H9 (cell line): Measurements from ENCODE around the gene WARS2. TPM values are rescaled to one million over a fixed set of nuclear protein-coding genes. Genes with fewer than 3 reads are reported as not detected.

ENCODE experiments used
- DNase-seq: peaks from one replicate; pipeline ENCODE4 v3.0.0-alpha.2; 2017
- H2AFZ ChIP-seq: one replicate; pipeline ENCODE4 v1.6.1; 2013; ENCODE audit warnings: mild to moderate bottlenecking, low read length, control low read depth, moderate library complexity
- H2AK5ac ChIP-seq: 2 replicates; pipeline ENCODE4 v1.6.1; 2013; ENCODE audit warnings: low read length, control low read depth, mixed read lengths; ENCODE audit not compliant: insufficient read length
- H2BK120ac ChIP-seq: one replicate; pipeline ENCODE4 v1.6.1; 2013; ENCODE audit warnings: low read depth, mild to moderate bottlenecking, low read length, control low read depth, inconsistent platforms; ENCODE audit not compliant: poor library complexity, severe bottlenecking
- H2BK12ac ChIP-seq: 2 replicates; pipeline ENCODE4 v1.6.1; 2013; ENCODE audit warnings: low read length, control low read depth, mixed read lengths, low read depth; ENCODE audit not compliant: insufficient read length
- H2BK15ac ChIP-seq: 2 replicates; pipeline ENCODE4 v1.6.1; 2013; ENCODE audit warnings: low read depth, low read length, control low read depth
- H2BK20ac ChIP-seq: one replicate; pipeline ENCODE4 v1.6.1; 2013; ENCODE audit warnings: low read depth, mild to moderate bottlenecking, low read length, control low read depth, inconsistent platforms; ENCODE audit not compliant: poor library complexity, severe bottlenecking
- H2BK5ac ChIP-seq: 2 replicates; pipeline ENCODE4 v1.6.1; 2013; ENCODE audit warnings: low read length, control low read depth, mixed read lengths; ENCODE audit not compliant: insufficient read length
- H3K14ac ChIP-seq: 2 replicates; pipeline ENCODE4 v1.6.1; 2013; ENCODE audit warnings: low read length, control low read depth; ENCODE audit not compliant: insufficient read depth
- H3K18ac ChIP-seq: 2 replicates; pipeline ENCODE4 v1.6.1; 2013; ENCODE audit warnings: low read depth, mild to moderate bottlenecking, mixed read lengths, low read length, control low read depth; ENCODE audit not compliant: insufficient read length
- H3K23ac ChIP-seq: 2 replicates; pipeline ENCODE4 v1.6.1; 2013; ENCODE audit warnings: low read length, control low read depth, mixed read lengths, low read depth; ENCODE audit not compliant: insufficient read length
- H3K23me2 ChIP-seq: 2 replicates; pipeline ENCODE4 v1.6.1; 2013; ENCODE audit warnings: low read depth, mild to moderate bottlenecking, mixed read lengths, low read length, control low read depth; ENCODE audit not compliant: insufficient read length, poor library complexity, severe bottlenecking
- H3K27ac ChIP-seq: 2 replicates; pipeline ENCODE4 v1.5.1; 2013; ENCODE audit warnings: low read length, control low read depth, mixed read lengths, low read depth; ENCODE audit not compliant: insufficient read length
- H3K27me3 ChIP-seq: 2 replicates; pipeline ENCODE4 v1.6.1; 2013; ENCODE audit warnings: low read length, control low read depth, inconsistent platforms; ENCODE audit not compliant: insufficient read depth
- H3K4ac ChIP-seq: 2 replicates; pipeline ENCODE4 v1.6.1; 2013; ENCODE audit warnings: low read depth, mild to moderate bottlenecking, control low read depth, inconsistent platforms, low read length, moderate library complexity
- H3K4me1 ChIP-seq: 2 replicates; pipeline ENCODE4 v1.6.1; 2013; ENCODE audit warnings: low read length, control low read depth, inconsistent platforms; ENCODE audit not compliant: insufficient read depth
- H3K4me2 ChIP-seq: 2 replicates; pipeline ENCODE4 v1.6.1; 2013; ENCODE audit warnings: low read length, control low read depth, mixed read lengths; ENCODE audit not compliant: insufficient read length, insufficient read depth
- H3K56ac ChIP-seq: 2 replicates; pipeline ENCODE4 v1.6.1; 2013; ENCODE audit warnings: low read depth, mild to moderate bottlenecking, mixed read lengths, low read length, control low read depth; ENCODE audit not compliant: insufficient read length
- H3K79me1 ChIP-seq: 2 replicates; pipeline ENCODE4 v1.6.1; 2013; ENCODE audit warnings: low read depth, mild to moderate bottlenecking, moderate library complexity, low read length, control low read depth, inconsistent platforms; ENCODE audit not compliant: insufficient read depth, poor library complexity, severe bottlenecking
- H3K79me2 ChIP-seq: 2 replicates; pipeline ENCODE4 v1.6.1; 2013; ENCODE audit warnings: low read length, control low read depth, inconsistent platforms; ENCODE audit not compliant: insufficient read depth
- H3K9ac ChIP-seq: 2 replicates; pipeline ENCODE4 v1.6.1; 2013; ENCODE audit warnings: low read length, control low read depth, mixed read lengths; ENCODE audit not compliant: insufficient read length; ENCODE audit errors: extremely low read depth
- H3K9me3 ChIP-seq: one replicate; pipeline ENCODE4 v1.6.1; 2013; ENCODE audit warnings: low read depth, low read length, inconsistent platforms; ENCODE audit not compliant: control insufficient read depth
- H3T11ph ChIP-seq: one replicate; pipeline ENCODE4 v1.6.1; 2013; ENCODE audit warnings: mild to moderate bottlenecking, low read length, control low read depth, inconsistent platforms
- H4K20me1 ChIP-seq: one replicate; pipeline ENCODE4 v1.6.1; 2013; ENCODE audit not compliant: control insufficient read depth, insufficient read length, insufficient read depth
- H4K5ac ChIP-seq: 2 replicates; pipeline ENCODE4 v1.6.1; 2013; ENCODE audit warnings: low read depth, mild to moderate bottlenecking, mixed read lengths, low read length, control low read depth; ENCODE audit not compliant: insufficient read length
- H4K8ac ChIP-seq: replicated peaks from 2 replicates; pipeline ENCODE4 v1.6.1; 2013; ENCODE audit warnings: low read length, control low read depth, mixed read lengths, low read depth; ENCODE audit not compliant: insufficient read length
- H4K91ac ChIP-seq: 2 replicates; pipeline ENCODE4 v1.6.1; 2013; ENCODE audit warnings: low read depth, mild to moderate bottlenecking, moderate library complexity, mixed read lengths, low read length, control low read depth; ENCODE audit not compliant: insufficient read length
- H3K27ac Mint-ChIP-seq, 3 experiments: 2 replicates in 2 of 3; 3 replicates in 1 of 3; pipeline ENCODE4 v1.8.0; 2020 to 2021; ENCODE audit warnings: mixed read lengths in 3 of 3, mild to moderate bottlenecking in 1 of 3, moderate library complexity in 1 of 3
- H3K27me3 Mint-ChIP-seq: 2 replicates; pipeline ENCODE4 v1.8.0; 2021; ENCODE audit warnings: low read depth, mild to moderate bottlenecking, moderate library complexity, mixed read lengths
- H3K36me3 Mint-ChIP-seq, 3 experiments: 2 replicates in 2 of 3; 3 replicates in 1 of 3; pipeline ENCODE4 v1.8.0; 2020 to 2021; ENCODE audit warnings: low read depth in 3 of 3, mixed read lengths in 3 of 3; ENCODE audit not compliant: insufficient read depth in 1 of 3
- H3K4me1 Mint-ChIP-seq, 2 experiments: 2 replicates each; pipeline ENCODE4 v1.8.0; 2020; ENCODE audit warnings: mixed read lengths in 2 of 2
- H3K4me3 Mint-ChIP-seq, 2 experiments: 2 replicates in 1 of 2; 3 replicates in 1 of 2; pipeline ENCODE4 v1.8.0; 2020 to 2021; ENCODE audit warnings: mild to moderate bottlenecking in 2 of 2, mixed read lengths in 2 of 2, moderate library complexity in 1 of 2
- H3K9me3 Mint-ChIP-seq, 2 experiments: 2 replicates in 1 of 2; 3 replicates in 1 of 2; pipeline ENCODE4 v1.8.0; 2020; ENCODE audit warnings: mild to moderate bottlenecking in 2 of 2, mixed read lengths in 2 of 2, moderate library complexity in 1 of 2
- CTCF ChIP-seq: fragments of 200-600 bp; sonication (generic); conservative IDR thresholded peaks from 3 replicates; pipeline ENCODE4 v1.8.0; 2021; ENCODE audit warnings: antibody characterized with exemption, mild to moderate bottlenecking
- WGBS: extraction: QIAGEN DNeasy Blood & Tissue Kit; methylation state at CpG from one replicate; pipeline ENCODE4 v1.1.7; 2013; ENCODE audit warnings: missing lambda C conversion rate, low lambda C conversion rate, mixed read lengths; ENCODE audit not compliant: insufficient read length; ENCODE audit errors: extremely low coverage; 5-methylcytosine and 5-hydroxymethylcytosine counted together
- total RNA-seq: library from RNA; stranded (reverse); gene quantifications from 2 replicates; pipeline ENCODE4 v1.2.1, GENCODE V29; 2021

Gene WARS2
- total RNA-seq, 1 experiment from 2014 or later: 9.7 TPM

- no peaks in the 10 kb centered on the region for H3K9me3 ChIP-seq
- H2BK15ac ChIP-seq: no peak overlapping the region
- H3K79me2 ChIP-seq: no peaks in the 10 kb centered on the region
- H3K23me2 ChIP-seq: no peaks in the 10 kb centered on the region
- H4K8ac ChIP-seq: no peak overlapping the region
- no peak for TF ChIP-seq CTCF
- no peaks in the 10 kb centered on the region for H3K27me3 ChIP-seq
- H2AFZ ChIP-seq: no peak overlapping the region
- no peak overlapping the region for H3K4me2 ChIP-seq
- no peak overlapping the region for H3K18ac ChIP-seq
- H3K4me1 Mint-ChIP-seq: 0 out of 4 replicates have a peak, but pooled peaks cover 0 to 2% of the 10 kb centered on the region in 2 experiments
- H2BK12ac ChIP-seq: no peak overlapping the region
- H3K9ac ChIP-seq: no peak overlapping the region
- no peak overlapping the region for H4K91ac ChIP-seq
- H2BK120ac ChIP-seq: no peak overlapping the region
- H4K20me1 ChIP-seq: no peaks in the 10 kb centered on the region
- H3K23ac ChIP-seq: no peak overlapping the region
- H2BK5ac ChIP-seq: no peak overlapping the region
- H3K79me1 ChIP-seq: no peaks in the 10 kb centered on the region
- H3K36me3 Mint-ChIP-seq: no peaks in the 10 kb centered on the region; a peak in 2 of 7 replicates
- no peak for DNase-seq
- no peak overlapping the region for H3K4me3 Mint-ChIP-seq
- H3K4me1 ChIP-seq: no peaks in the 10 kb centered on the region
- H3K4ac ChIP-seq: no peak overlapping the region
- H4K5ac ChIP-seq: no peak overlapping the region
- H3K27me3 Mint-ChIP-seq: no peaks in the 10 kb centered on the region
- peak overlapping the region in 1 of 3 experiments; percentile 32; a peak in 1 of 7 replicates for H3K27ac Mint-ChIP-seq
- no peak overlapping the region for H3T11ph ChIP-seq
- H3K14ac ChIP-seq: no peak overlapping the region
- H2AK5ac ChIP-seq: no peak overlapping the region
- H3K27ac ChIP-seq: no peak overlapping the region
- no CpG with 5 or more reads among the region's 1 CpG for WGBS
- no peak overlapping the region for H3K56ac ChIP-seq
- H3K9me3 Mint-ChIP-seq: no peaks in the 10 kb centered on the region
- no peak overlapping the region for H2BK20ac ChIP-seq
These were observed 6.5 kb downstream of the WARS2 start for GRCh38 chr1:119133987-119134386.
